ENCODE data around the gene HOXC10.

HOXC10 gene

GRCh38 chr12:53971129-53971528 lies 13.8 kb upstream of the HOXC10 start:
- Histone ChIP-seq H3K27ac (no peak overlapping the region), H3K36me3 (replicated peaks) (no peaks in the 10 kb centered on the region), H3K4me3 (ENCODE audit: low read depth, low read length) (no peak overlapping the region), H3K27me3 (replicated peaks) (peaks cover 94% of the 10 kb centered on the region)
- no peak for DNase-seq
- in situ Hi-C loops (cut with HindIII; ENCODE audit: low pct_ligation_motif_present, low sequenced_read_pairs): no loop called here
- TF ChIP-seq CTCF (IDR thresholded peaks at IDR 0.05; ENCODE audit: low read depth, low read length, missing control alignments): no peak

GRCh38 chr12:53971686-53972085 lies 13.3 kb upstream of the HOXC10 start:
- in situ Hi-C loops (cut with HindIII; ENCODE audit: low pct_ligation_motif_present, low sequenced_read_pairs): no loop called here
- H3K4me3 ChIP-seq (ENCODE audit: low read depth, low read length): no peak overlapping the region
- no peak overlapping the region for H3K27ac ChIP-seq
- peaks cover 93% of the 10 kb centered on the region for H3K27me3 ChIP-seq (replicated peaks)
- no peak for DNase-seq
- TF ChIP-seq CTCF (IDR thresholded peaks at IDR 0.05; ENCODE audit: low read depth, low read length, missing control alignments): no peak
- H3K36me3 ChIP-seq (replicated peaks): no peaks in the 10 kb centered on the region

GRCh38 chr12:53972152-53972702 lies 12.7 kb upstream of the HOXC10 start:
- no peaks in the 10 kb centered on the region for H3K36me3 ChIP-seq (replicated peaks)
- TF ChIP-seq CTCF (IDR thresholded peaks at IDR 0.05; ENCODE audit: low read depth, low read length, missing control alignments): no peak
- DNase-seq: no peak
- in situ Hi-C loops (cut with HindIII; ENCODE audit: low pct_ligation_motif_present, low sequenced_read_pairs): no loop called here
- H3K4me3 ChIP-seq (ENCODE audit: low read depth, low read length): no peak overlapping the region
- peaks cover 93% of the 10 kb centered on the region for H3K27me3 ChIP-seq (replicated peaks)
- no peak overlapping the region for H3K27ac ChIP-seq

DNA sequence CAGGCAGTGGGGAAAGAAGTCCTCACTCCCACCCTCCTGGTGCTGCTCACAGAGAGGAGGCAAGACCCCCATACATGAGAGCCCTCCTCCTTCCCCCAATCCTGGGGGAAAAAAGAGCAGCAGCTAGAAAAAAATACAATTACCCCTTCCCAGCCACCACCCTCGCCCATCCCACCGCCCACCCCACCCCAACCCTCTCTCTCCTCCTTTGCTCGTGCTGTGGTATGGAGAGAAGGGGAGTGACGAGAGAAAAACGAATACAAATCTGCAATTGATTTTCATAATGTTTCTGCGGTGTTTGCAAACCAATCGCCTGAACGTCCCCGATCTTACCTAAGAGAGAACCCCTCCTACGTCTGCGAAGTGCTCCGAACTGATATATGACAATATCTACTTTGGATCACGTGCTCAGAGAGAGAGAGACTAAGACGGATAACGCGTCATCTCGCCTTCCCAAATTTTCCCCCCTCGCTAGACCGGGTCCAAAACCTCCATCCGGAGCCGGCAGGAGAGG lies 12.2 kb upstream of the HOXC10 start, which contains the start of gene HOXC11:
TSS of gene HOXC11 (plus strand) at position 405 of the 514 bp plus-strand sequence. CDS start 116 bp downstream, outside the sequence.
- no peak for TF ChIP-seq CTCF (IDR thresholded peaks at IDR 0.05; ENCODE audit: low read depth, low read length, missing control alignments)
- H3K27ac ChIP-seq: no peak within 1 kb of the TSS
- peaks cover 93% of the 10 kb centered on the region for H3K27me3 ChIP-seq (replicated peaks)
- H3K36me3 ChIP-seq (replicated peaks): no peaks in the 10 kb centered on the region
- in situ Hi-C loops (cut with HindIII; ENCODE audit: low pct_ligation_motif_present, low sequenced_read_pairs): no loop called here
- no peak within 1 kb of the TSS for H3K4me3 ChIP-seq (ENCODE audit: low read depth, low read length)
- DNase-seq: no peak

DNA sequence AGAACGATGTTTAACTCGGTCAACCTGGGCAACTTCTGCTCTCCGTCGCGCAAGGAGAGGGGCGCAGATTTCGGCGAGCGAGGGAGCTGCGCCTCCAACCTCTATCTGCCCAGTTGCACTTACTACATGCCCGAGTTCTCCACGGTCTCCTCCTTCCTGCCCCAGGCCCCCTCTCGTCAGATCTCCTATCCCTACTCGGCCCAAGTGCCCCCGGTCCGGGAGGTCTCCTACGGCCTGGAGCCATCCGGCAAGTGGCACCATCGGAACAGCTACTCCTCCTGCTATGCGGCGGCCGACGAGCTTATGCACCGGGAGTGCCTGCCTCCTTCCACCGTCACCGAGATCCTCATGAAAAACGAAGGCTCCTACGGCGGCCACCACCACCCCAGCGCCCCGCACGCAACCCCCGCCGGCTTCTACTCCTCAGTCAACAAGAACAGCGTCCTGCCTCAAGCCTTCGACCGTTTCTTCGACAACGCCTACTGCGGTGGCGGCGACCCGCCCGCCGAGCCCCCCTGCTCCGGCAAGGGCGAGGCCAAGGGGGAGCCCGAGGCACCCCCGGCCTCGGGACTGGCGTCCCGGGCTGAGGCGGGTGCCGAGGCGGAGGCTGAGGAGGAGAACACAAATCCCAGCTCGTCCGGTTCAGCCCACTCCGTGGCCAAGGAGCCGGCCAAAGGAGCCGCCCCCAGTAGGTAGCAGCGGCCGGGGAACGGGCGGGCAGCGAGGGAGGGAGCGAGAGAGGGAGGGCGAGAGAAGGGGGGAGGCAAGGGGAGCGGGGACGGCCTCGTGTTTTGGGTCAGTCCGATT lies 11.5 kb upstream of the HOXC10 start:
- H3K27me3 ChIP-seq (replicated peaks): peaks cover 91% of the 10 kb centered on the region
- no peak for TF ChIP-seq CTCF (IDR thresholded peaks at IDR 0.05; ENCODE audit: low read depth, low read length, missing control alignments)
- in situ Hi-C loops (cut with HindIII; ENCODE audit: low pct_ligation_motif_present, low sequenced_read_pairs): no loop called here
- H3K27ac ChIP-seq: no peak overlapping the region
- DNase-seq: no peak
- no peaks in the 10 kb centered on the region for H3K36me3 ChIP-seq (replicated peaks)
- no peak overlapping the region for H3K4me3 ChIP-seq (ENCODE audit: low read depth, low read length)
